Suprapubic skin (tissue), 4 donors: ENCODE results near the gene TEDDM1. TPM values are rescaled to one million over a fixed set of nuclear protein-coding genes. Genes with fewer than 3 reads are reported as not detected.

Experiments used
- DNase-seq, 2 donors: peaks; one replicate each; pipeline ENCODE4 v3.0.0-alpha.2; 2019; ENCODE audit warnings: low spot score in 2 of 2
- H3K27ac ChIP-seq: fragments of 200-600 bp; sonication (generic); one replicate; pipeline ENCODE4 v1.5.1; 2019
- H3K27me3 ChIP-seq: fragments of 200-600 bp; sonication (generic); one replicate; pipeline ENCODE4 v1.5.1; 2019
- H3K36me3 ChIP-seq: fragments of 200-600 bp; sonication (generic); one replicate; pipeline ENCODE4 v1.5.1; 2019
- H3K4me1 ChIP-seq: fragments of 200-600 bp; sonication (generic); one replicate; pipeline ENCODE4 v1.5.1; 2019
- H3K4me3 ChIP-seq: fragments of 200-600 bp; sonication (generic); one replicate; pipeline ENCODE4 v1.5.1; 2019; ENCODE audit warnings: mild to moderate bottlenecking
- H3K9me3 ChIP-seq: fragments of 200-600 bp; sonication (generic); one replicate; pipeline ENCODE4 v1.5.1; 2019
- EP300 ChIP-seq: sonication (generic); formaldehyde crosslinking; IDR thresholded peaks from one replicate; pipeline ENCODE4 v1.6.1; 2017; ENCODE audit warnings: antibody characterized with exemption
- POLR2A ChIP-seq, 2 donors: fragments of 450-650 bp; IDR thresholded peaks; one replicate each; pipeline ENCODE4 v1.6.1; 2017; ENCODE audit warnings: antibody characterized with exemption in 2 of 2, mild to moderate bottlenecking in 2 of 2, moderate library complexity in 2 of 2
- POLR2AphosphoS5 ChIP-seq, 3 donors: sonication (generic); formaldehyde crosslinking; IDR thresholded peaks; one replicate each; pipeline ENCODE4 v1.6.1; 2017; ENCODE audit warnings: antibody characterized with exemption in 3 of 3
- WGBS: methylation state at CpG from one replicate; pipeline ENCODE4 v1.1.5; 2018; 5-methylcytosine and 5-hydroxymethylcytosine counted together
- total RNA-seq, 4 donors: library from RNA; depleted of rRNA; stranded (reverse); fragments of >200 nt; gene quantifications; one replicate each; pipeline ENCODE4 v1.1.0, GENCODE V29; 2016
- TF ChIP-seq, protein P1 (sequence below), 2 donors: fragments of 200-600 bp in 1 of 2; fragments of 450-650 bp in 1 of 2; sonication (generic) in 1 of 2; IDR thresholded peaks; one replicate each; pipeline ENCODE4 v1.5.1; 2016 to 2019; ENCODE audit warnings: antibody characterized with exemption in 2 of 2, mild to moderate bottlenecking in 1 of 2, moderate library complexity in 1 of 2

TEDDM1 gene
- total RNA-seq, 4 donors from 2014 or later: not detected

DNA sequence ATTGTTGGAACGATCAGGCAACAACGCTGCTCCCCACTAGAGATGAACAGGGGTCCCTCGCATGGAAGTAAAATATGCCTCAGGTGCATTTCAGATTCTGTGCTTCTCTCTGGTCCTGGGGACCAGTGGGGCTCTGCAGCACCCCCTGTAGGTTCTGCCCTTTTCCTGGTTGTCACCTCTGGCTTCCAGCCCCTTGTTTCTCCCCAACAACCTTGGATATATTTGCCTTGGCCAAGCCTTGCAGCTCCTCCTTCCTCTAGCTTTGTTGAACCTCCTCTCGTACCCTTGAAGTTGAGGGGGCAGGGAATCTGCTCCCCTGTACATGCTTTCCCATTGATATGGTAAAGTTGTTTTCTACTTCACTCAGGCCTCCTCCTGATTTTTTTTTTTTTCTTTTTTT, 44.0 kb upstream of the TEDDM1 start:
- WGBS: 37% methylated on average over 4 of the region's 4 CpGs
- TF ChIP-seq POLR2A (IDR thresholded peaks at IDR 0.05): no peak
- TF ChIP-seq POLR2AphosphoS5 (IDR thresholded peaks at IDR 0.05): no peak
- no peak for TF ChIP-seq EP300
- TF ChIP-seq, protein P1, sequence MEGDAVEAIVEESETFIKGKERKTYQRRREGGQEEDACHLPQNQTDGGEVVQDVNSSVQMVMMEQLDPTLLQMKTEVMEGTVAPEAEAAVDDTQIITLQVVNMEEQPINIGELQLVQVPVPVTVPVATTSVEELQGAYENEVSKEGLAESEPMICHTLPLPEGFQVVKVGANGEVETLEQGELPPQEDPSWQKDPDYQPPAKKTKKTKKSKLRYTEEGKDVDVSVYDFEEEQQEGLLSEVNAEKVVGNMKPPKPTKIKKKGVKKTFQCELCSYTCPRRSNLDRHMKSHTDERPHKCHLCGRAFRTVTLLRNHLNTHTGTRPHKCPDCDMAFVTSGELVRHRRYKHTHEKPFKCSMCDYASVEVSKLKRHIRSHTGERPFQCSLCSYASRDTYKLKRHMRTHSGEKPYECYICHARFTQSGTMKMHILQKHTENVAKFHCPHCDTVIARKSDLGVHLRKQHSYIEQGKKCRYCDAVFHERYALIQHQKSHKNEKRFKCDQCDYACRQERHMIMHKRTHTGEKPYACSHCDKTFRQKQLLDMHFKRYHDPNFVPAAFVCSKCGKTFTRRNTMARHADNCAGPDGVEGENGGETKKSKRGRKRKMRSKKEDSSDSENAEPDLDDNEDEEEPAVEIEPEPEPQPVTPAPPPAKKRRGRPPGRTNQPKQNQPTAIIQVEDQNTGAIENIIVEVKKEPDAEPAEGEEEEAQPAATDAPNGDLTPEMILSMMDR (IDR thresholded peaks at IDR 0.05): no peak
- Histone ChIP-seq H3K36me3 (no peaks in the 10 kb centered on the region), H3K27me3 (no peaks in the 10 kb centered on the region), H3K27ac (no peak overlapping the region), H3K4me1 (no peaks in the 10 kb centered on the region), H3K9me3 (no peaks in the 10 kb centered on the region), H3K4me3 (no peak overlapping the region)
- no peak for DNase-seq

DNA sequence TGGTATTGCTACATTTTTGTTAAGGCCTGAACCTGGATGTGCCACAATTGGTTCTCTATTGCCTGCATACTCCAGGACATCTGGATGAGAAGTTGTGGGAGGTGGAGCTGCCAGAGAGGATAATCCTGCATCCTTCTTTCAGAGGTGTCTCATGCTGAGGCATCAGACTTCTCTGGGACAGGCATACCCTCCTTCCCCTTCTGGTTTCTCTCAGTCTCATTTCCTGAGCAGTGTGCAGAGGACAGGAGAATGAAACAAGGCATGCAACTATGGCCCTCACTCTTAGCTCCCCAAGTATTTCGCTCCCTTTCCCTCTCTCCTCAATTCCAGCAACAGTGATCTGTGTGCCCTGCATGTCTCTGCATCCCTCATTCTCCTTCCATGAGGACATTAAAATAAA, 41.9 kb upstream of the TEDDM1 start:
- DNase-seq: no peak
- no peak overlapping the region for H3K27ac ChIP-seq
- H3K4me3 ChIP-seq: no peak overlapping the region
- no peaks in the 10 kb centered on the region for H3K9me3 ChIP-seq
- TF ChIP-seq EP300 (no peak), POLR2AphosphoS5 (IDR thresholded peaks at IDR 0.05) (no peak), POLR2A (IDR thresholded peaks at IDR 0.05) (no peak)
- TF ChIP-seq, protein P1 (IDR thresholded peaks at IDR 0.05): no peak
- 89% methylated on average over 1 of the region's 1 CpG for WGBS
- H3K27me3 ChIP-seq: no peaks in the 10 kb centered on the region
- no peaks in the 10 kb centered on the region for H3K36me3 ChIP-seq
- no peaks in the 10 kb centered on the region for H3K4me1 ChIP-seq

DNA sequence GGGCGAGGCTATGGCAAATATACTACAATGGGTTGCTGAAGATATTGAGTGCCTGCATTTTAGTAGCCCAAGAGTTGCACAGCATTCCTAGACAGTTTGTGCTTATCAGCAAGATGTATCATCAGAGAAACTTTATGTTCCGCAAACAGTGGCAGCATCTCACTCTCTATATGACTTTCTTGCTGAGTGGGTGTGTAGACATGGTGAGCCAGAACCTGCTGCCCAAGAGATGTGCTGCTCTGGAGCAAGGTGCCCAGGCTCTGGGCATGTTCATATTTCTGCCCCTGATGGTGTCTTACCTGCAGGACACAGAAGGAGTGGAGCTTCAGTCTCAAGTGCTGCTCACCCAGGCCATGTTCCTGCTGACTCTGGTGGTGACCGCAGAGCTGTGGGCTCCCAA, 41.3 kb upstream of the TEDDM1 start:
- WGBS: 89% methylated on average over 2 of the region's 3 CpGs
- Histone ChIP-seq H3K36me3 (no peaks in the 10 kb centered on the region), H3K9me3 (no peaks in the 10 kb centered on the region), H3K4me1 (no peaks in the 10 kb centered on the region), H3K27me3 (no peaks in the 10 kb centered on the region), H3K27ac (no peak overlapping the region), H3K4me3 (no peak overlapping the region)
- DNase-seq: no peak
- TF ChIP-seq EP300: no peak
- TF ChIP-seq POLR2A (IDR thresholded peaks at IDR 0.05): no peak
- TF ChIP-seq POLR2AphosphoS5 (IDR thresholded peaks at IDR 0.05): no peak
- TF ChIP-seq, protein P1 (IDR thresholded peaks at IDR 0.05): no peak

DNA sequence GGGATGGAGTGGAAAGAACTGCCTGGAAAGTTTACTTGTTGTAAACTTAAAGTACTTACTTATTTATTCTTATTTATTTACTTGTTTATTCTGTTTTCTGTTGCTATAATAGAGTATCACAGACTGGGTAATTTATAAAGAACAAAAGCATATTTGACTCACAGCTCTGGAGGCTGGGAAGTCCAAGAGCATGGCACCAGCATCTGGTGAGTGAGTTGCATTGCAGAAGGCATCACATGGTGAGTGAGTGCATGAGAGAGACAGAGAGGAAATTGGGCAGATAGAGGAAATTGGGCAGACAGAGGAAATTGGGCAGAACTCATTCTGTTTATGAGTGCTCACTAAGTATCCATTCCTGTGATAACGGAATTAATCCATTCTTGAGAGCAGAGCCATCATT, 37.9 kb upstream of the TEDDM1 start:
- H3K4me3 ChIP-seq: no peak overlapping the region
- WGBS: 100% methylated on average over 1 of the region's 1 CpG

DNA sequence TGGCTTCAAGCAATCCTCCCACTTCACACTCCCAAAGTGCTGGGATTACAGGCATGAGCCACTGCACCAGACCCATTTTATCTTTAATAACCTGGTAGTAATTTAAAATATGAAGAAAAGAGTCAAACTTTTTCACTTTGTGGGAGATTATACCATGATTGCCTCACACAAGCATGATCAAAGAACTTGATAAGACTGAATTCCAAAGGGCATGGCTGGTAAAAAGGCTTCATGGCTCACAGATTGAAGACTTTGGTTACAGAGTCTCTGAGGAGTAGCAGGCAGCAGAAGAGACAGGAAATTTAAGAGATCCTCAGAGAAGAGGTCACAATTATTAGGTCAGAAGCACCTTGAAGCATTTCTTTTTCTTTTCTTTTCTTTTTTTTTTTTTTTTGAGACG, 33.1 kb upstream of the TEDDM1 start:
- TF ChIP-seq POLR2A (IDR thresholded peaks at IDR 0.05): no peak
- TF ChIP-seq, protein P1 (IDR thresholded peaks at IDR 0.05): no peak
- no peak for TF ChIP-seq POLR2AphosphoS5 (IDR thresholded peaks at IDR 0.05)
- no peak for TF ChIP-seq EP300
- no peak overlapping the region for H3K4me3 ChIP-seq
- no peak overlapping the region for H3K27ac ChIP-seq
- no peak for DNase-seq
- H3K27me3 ChIP-seq: peaks cover 2% of the 10 kb centered on the region
- no peaks in the 10 kb centered on the region for H3K4me1 ChIP-seq
- 96% methylated on average over 1 of the region's 1 CpG for WGBS
- H3K9me3 ChIP-seq: no peaks in the 10 kb centered on the region
- no peaks in the 10 kb centered on the region for H3K36me3 ChIP-seq

More for the DNA sequence above, 37.9 kb upstream of the TEDDM1 start:
- TF ChIP-seq EP300: no peak
- TF ChIP-seq, protein P1 (IDR thresholded peaks at IDR 0.05): no peak
- TF ChIP-seq POLR2AphosphoS5 (IDR thresholded peaks at IDR 0.05): no peak
- TF ChIP-seq POLR2A (IDR thresholded peaks at IDR 0.05): no peak
- Histone ChIP-seq H3K27ac (no peak overlapping the region), H3K9me3 (no peaks in the 10 kb centered on the region), H3K36me3 (no peaks in the 10 kb centered on the region), H3K4me1 (no peaks in the 10 kb centered on the region), H3K27me3 (peaks cover 2% of the 10 kb centered on the region)
- no peak for DNase-seq
